ENCODE data around the gene GRIN2D.

Gene GRIN2D

DNA sequence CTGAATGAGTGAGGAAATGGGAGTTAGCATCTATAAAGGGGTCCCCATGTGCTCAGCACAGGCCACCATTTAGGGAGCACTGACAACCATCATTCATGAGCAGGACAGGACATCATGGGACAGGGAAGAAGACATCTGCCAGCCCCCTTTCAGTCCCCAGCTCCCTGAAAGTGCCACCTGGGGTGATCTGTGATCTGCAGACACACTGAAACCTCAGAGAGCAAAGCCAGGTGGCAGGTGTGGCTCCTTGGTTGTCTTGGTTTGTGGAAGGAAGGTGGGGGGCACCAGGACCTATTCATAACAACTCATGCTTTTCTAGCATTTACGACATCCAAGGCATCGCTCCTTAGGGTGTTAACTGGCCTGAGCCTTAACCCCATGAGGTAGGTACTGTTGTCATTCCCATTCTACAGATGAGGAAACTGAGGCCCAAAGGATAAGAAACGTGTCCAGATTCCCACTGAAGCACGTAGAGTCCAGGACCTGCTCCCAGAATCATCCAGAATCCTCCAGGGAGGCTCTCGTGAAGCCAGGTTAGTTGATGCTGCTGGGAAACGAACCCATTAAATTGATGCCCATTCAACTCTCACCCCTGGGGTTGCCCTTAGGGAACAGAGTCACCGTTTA is 7.9 kb upstream of the GRIN2D start:
- H3K27ac ChIP-seq = no peak overlapping the region
- TF ChIP-seq ZFX (IDR thresholded peaks at IDR 0.05; ENCODE audit: borderline replicate concordance) (no peak), CTCF (IDR thresholded peaks at IDR 0.05) (no peak)

DNA sequence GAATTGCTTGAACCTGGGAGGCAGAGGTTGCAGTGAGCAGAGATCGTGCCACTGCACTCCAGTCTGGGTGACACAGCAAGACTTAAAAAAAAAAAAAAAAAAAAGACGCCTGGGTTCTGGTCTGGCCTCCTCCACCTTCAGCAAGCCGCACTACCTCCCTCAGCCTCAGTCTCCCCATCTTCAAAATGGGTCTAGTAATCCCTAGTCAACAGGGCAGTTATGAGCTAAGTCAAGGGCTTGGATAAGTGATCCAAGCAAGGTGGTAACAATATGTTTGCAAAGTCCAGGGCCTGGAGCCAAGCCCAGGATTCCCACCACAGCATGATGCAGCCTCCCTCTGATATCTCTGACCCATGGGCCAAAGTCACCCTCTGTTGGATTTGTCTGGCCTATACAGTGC is 6.5 kb upstream of the GRIN2D start:
- no peak overlapping the region for H3K27ac ChIP-seq
- TF ChIP-seq CTCF (IDR thresholded peaks at IDR 0.05) = no peak
- TF ChIP-seq ZFX (IDR thresholded peaks at IDR 0.05; ENCODE audit: borderline replicate concordance) = no peak

DNA sequence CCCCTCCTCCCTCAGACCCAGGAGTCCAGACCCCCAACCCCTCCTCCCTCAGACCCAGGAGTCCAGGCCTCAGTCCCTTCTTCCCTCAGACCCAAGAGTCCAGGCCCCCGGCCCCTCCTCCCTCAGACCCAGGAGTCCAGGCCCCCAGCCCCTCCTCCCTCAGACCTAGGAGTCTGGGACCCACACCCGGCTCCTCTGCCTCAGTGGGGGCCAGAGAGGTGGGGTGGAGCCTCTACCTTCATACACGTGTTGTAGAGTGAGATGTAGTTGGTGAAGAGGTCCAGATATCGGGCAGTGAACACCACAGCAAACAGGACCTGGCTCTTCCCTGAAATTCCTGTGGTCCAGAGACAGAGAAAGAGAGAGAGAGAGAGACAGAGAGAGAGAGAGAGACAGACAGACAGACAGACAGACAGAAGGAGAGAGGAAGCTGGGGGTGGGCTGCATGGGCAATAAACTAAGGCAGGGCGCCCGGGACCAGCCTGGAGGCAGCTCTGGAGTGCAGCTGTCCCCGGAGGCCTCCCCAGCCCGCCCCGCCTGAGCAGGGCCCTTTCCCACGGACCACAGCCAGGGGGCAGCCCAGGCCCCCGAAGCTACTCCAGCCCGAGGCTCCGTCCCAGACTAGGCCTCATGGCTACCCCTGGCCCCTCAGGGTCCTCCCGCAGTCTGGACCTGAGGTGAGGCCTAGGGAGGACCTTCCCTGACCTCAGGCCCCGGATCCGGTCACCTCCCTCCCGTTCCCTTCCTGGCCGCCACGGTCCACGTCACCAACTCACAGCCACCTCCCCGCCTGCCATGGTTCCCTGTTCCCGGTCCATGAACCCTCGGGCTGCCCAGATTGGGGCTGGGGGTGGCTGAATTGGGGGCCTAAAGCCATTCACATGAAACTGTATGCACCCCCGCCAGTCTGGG is 3.0 kb upstream of the GRIN2D start:
- TF ChIP-seq CTCF (IDR thresholded peaks at IDR 0.05) (peak; percentile 51), ZFX (IDR thresholded peaks at IDR 0.05; ENCODE audit: borderline replicate concordance) (no peak)
- peak overlapping the region; percentile 88 for H3K27ac ChIP-seq

DNA sequence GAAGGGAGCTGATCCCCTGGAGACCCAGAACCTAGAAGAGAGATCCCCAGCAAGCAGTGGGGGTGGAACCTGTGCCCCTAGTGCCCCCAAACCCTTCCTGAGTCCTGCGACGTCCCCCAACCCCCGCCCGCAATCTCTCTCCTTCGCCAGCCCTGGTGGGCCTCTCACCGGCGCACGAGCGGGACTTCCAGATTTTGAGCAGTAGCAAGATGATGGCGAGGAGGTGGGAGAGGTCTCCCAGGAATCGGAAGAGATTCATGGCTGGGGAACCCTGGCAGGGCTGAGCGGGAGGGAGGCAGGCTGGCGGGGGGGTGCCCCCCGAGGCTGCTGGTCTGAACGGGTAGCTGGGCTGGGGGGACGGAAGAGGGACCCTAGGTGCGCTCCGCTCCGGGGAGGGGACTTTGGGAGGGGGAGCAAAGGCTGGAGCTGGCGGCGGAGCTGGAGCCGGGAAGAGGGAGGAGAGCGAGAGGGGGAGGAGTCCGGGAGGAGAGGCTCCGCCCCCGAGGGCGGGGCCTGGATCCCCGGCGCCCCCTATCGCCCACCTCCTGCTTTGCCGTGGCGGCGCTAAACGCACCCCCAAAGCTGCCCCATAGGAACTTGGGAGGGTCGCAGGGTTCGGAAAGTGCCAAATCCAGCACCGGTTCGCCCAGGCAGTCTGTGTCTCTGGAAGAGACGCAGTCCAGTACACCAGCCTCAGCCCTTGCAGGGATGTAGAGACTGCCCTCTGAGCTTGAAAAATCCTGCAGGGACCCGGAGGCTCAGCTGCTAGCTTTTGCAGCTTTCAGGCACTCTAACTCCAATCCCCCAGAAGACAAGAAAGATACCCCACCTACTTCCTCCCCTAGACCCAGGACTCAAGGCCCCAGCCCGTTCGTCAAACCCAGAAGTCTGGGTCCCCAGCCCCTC is 2.1 kb upstream of the GRIN2D start, which contains the start of gene KDELR1:
TSS of gene KDELR1 (minus strand) at position 452 of the 906 bp plus-strand sequence. CDS start at position 259, 193 bp downstream.
- peak within 1 kb of the TSS; percentile 88 for H3K27ac ChIP-seq
- TF ChIP-seq CTCF (IDR thresholded peaks at IDR 0.05) (peak; percentile 95), ZFX (IDR thresholded peaks at IDR 0.05; ENCODE audit: borderline replicate concordance) (no peak)

DNA sequence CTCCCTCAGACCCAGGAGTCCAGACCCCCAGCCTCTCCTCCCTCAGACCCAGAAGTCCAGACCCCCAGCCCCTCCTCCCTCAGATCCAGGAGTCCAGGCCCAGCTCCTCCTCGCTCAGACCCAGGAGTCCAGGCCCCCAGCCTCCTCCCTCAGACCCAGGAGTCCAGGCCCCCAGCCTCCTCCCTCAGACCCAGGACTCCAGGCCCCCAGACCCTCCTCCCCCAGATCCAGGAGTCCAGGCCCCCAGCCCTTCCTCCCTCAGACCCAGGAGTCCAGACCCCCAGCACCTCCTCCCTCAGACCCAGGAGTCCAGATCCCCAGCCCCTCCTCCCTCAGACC is 1.5 kb upstream of the GRIN2D start:
- H3K27ac ChIP-seq = peak overlapping the region; percentile 88; the same call in 1 of the 2 replicates

DNA sequence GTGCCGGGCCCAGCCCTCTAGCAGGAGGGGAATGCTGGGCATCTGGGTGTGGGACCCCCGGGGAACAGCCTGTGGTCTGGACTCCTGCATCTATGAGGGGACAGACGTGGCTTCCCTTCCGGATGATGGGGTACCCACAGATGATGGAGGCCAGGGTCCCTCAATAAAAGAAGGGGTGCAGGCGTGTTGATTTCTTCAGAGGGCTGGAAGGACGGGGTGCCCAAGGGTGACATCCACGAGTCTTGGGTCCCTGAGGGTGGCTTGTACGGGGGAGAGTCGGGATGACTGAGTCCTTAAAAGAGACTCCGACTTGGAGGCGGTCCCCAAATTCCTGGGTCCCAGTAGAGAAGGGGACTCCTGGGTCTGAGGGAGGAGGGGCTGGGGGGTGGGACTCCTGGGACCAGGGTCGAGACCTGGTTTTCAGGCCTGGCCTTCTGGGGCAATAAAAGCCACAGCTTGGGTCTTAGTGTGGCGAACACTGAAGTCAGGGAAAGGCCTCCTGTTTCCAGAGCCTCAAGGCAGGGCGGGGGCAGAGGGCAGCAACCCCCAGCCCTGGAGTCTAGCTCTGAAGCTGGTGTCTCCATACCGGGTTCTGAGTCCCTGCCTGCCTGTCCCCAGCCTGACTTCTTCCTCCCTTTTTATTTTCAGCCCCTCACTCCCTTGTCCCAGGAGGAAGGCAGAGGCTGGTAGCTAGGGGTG is 459 bp upstream of the GRIN2D start:
- H3K27ac ChIP-seq = peak overlapping the region; percentile 76
- TF ChIP-seq ZFX (IDR thresholded peaks at IDR 0.05; ENCODE audit: borderline replicate concordance) (no peak), CTCF (IDR thresholded peaks at IDR 0.05) (no peak)

Data from 22Rv1 (cell line).